Islet of Langerhans (tissue), 1 donor: ENCODE results near the gene SV2B.
"Not testable (repeated sequence)": the region's sequence is repeated elsewhere in the genome, so short reads cannot be mapped to it uniquely, and the experiment has no call there.

Source experiments
- FAIRE-seq: peaks from one replicate; lab custom pipeline; 2011; peaks lifted over from hg19 to GRCh38; lab: Jason Lieb, UNC

SV2B gene

DNA sequence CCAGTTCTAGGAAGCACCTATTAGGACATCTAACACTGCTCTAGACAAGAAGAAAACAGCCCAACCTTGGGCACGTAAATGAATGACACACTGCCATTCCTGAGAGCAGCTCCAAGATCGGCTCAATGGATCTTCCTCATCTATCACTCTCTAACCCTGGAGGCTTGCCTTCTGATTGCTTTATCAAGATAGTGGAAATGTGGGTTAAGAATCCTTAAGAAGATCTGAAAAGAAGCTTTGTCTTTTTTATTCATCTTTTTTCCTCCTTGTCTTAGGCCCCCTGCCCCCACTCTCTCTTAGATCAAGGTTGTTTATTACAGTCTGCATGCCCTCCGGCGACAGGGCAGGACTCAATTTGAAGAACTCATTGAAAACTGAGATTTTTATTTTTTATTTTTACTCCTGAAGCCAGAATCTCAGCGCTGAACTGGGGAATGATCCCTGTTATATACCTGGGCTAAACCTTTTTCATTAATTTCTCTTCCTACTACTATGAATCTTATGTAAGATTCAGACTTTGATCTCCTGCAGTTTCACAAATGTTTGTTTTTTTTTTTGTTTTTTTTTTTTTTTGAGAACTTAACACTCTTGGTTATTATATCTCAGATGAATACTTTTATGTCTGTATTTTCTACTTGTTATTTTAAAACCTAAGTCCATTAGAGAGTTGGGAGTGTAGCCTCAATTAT is 219.5 kb downstream of the SV2B start:
- FAIRE-seq = no peak

DNA sequence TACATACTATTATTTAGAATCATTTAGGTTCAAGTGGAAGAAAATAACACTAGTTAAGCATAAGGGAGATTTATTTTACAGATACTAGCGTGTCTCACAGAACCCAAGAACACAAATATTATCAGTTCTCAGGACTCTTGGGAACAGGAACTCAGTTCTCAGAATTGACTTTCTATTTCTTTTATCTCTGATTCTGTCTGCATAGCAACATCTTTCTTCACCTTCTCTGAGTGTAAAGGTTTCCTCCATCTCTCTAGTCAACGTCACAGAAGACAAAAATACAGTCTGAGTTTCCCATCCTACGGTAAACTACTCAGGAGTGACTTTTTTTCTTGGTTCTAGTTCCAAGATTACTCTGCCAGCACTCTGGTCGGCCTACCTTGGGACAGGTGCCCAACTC is 220.0 kb downstream of the SV2B start:
- no peak for FAIRE-seq

GRCh38 chr15:91329914-91330313 is 229.9 kb downstream of the SV2B start:
- FAIRE-seq = no peak

- FAIRE-seq = no peak
Observed at GRCh38 chr15:91331581-91331980, 231.5 kb downstream of the SV2B start.

GRCh38 chr15:91335702-91336101 is 235.6 kb downstream of the SV2B start:
- FAIRE-seq = no peak

DNA sequence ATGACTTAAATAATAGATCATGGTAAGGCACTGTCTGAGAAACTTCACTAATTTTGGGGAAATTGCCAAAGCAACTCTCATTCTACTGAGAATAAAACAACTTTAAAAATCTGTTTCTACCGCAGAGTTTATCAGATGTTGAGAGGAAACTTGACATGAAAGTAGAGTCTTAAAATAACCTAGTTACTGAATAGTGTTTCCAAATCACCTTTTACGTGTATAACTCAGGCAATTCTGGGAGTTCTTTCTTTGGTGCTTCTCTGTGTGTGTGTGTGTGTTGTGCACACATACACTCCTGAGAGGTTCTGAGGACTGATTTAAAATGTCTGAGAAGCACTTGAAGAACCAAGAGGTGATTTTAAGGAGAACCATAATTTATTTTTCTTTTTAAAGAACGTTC is 236.6 kb downstream of the SV2B start:
- FAIRE-seq = no peak

DNA sequence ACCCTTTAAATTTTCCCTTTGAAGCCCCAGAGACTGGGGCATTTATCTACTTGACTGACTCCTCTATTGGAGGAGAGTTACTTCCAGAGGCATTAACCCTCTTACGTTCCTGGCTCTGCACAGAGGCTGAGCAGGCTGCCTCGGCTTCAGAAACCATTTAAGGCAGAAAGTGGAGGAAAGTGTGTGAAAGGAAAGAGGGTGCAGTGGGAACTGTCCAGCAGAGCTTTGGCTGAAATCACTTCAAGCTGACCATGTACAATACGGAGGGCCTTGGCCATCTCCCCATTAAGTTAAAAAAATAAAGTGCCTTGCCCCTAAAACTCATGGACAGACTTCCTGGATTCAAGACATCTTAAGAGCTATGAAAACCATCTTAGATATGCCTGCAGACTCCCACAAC is 238.7 kb downstream of the SV2B start:
- no peak for FAIRE-seq

- FAIRE-seq = no peak
Observed at GRCh38 chr15:91342097-91342496, 242.0 kb downstream of the SV2B start.

- FAIRE-seq = not testable (repeated sequence)
Observed at GRCh38 chr15:91344912-91345311, 244.9 kb downstream of the SV2B start.

GRCh38 chr15:91345736-91346135 is 245.7 kb downstream of the SV2B start:
- no peak for FAIRE-seq

DNA sequence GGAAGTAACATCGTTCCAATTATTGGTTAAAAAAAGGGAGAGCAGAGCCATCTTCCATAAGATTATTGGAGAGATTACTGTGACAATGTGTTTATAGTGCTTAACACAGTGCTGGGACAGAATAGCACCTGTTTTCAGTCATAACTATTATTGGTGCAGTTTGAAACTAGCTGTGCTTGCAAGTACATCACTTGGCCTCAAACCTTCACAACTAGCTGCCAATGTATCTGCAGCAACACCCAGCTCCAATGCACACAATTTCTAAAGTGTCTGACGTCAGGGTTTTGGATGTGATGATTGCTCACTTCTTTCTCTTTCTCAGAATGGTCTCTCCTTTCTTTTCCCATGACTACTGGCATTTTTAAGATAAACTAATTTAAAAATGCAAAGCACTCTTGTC is 246.2 kb downstream of the SV2B start:
- FAIRE-seq = no peak

GRCh38 chr15:91348752-91349500 is 248.9 kb downstream of the SV2B start:
- no peak for FAIRE-seq
